ENCODE results near the gene AOC3.
"Not testable (repeated sequence)": the region's sequence is repeated elsewhere in the genome, so short reads cannot be mapped to it uniquely, and the experiment has no call there.

AOC3 gene

GRCh38 chr17:42878123-42878880 lies 27.3 kb downstream of the AOC3 start:
- DNase-seq (ENCODE audit: insufficient read length, low spot score), result no peak
- TF ChIP-seq PAX5 (IDR thresholded peaks at IDR 0.05; ENCODE audit: insufficient read depth, low read length, severe bottlenecking), result no peak
- no peak for TF ChIP-seq POU2F2 (IDR thresholded peaks at IDR 0.05; ENCODE audit: low read depth, low read length)
- no peak for TF ChIP-seq POLR2A (IDR thresholded peaks at IDR 0.05; ENCODE audit: low read depth, low read length)

GRCh38 chr17:42878924-42879595 lies 28.1 kb downstream of the AOC3 start:
- TF ChIP-seq POLR2AphosphoS5 (IDR thresholded peaks at IDR 0.05; ENCODE audit: low read depth, low read length) (no peak), POLR2A (IDR thresholded peaks at IDR 0.05; ENCODE audit: low read depth, low read length) (no peak), PAX5 (IDR thresholded peaks at IDR 0.05; ENCODE audit: insufficient read depth, low read length, severe bottlenecking) (no peak), SPI1 (IDR thresholded peaks at IDR 0.05; ENCODE audit: low read depth, low read length) (no peak), TAF1 (IDR thresholded peaks at IDR 0.05; ENCODE audit: low read depth, low read length) (no peak), POU2F2 (IDR thresholded peaks at IDR 0.05; ENCODE audit: low read depth, low read length) (no peak)
- DNase-seq (ENCODE audit: insufficient read length, low spot score), result no peak
- FAIRE-seq, result no peak

More at GRCh38 chr17:42878123-42878880, 27.3 kb downstream of the AOC3 start:
- no peak for FAIRE-seq

- TF ChIP-seq TAF1 (IDR thresholded peaks at IDR 0.05; ENCODE audit: low read depth, low read length) (no peak), PAX5 (IDR thresholded peaks at IDR 0.05; ENCODE audit: insufficient read depth, low read length, severe bottlenecking) (no peak), POLR2AphosphoS5 (IDR thresholded peaks at IDR 0.05; ENCODE audit: low read depth, low read length) (no peak), SPI1 (IDR thresholded peaks at IDR 0.05; ENCODE audit: low read depth, low read length) (no peak), POU2F2 (IDR thresholded peaks at IDR 0.05; ENCODE audit: low read depth, low read length) (no peak), POLR2A (IDR thresholded peaks at IDR 0.05; ENCODE audit: low read depth, low read length) (no peak)
- FAIRE-seq, result no peak
- no peak for DNase-seq (ENCODE audit: insufficient read length, low spot score)
Measured at GRCh38 chr17:42879596-42879985, 28.6 kb downstream of the AOC3 start.

- FAIRE-seq (no peak), DNase-seq (ENCODE audit: insufficient read length, low spot score) (no peak)
- TF ChIP-seq TAF1 (IDR thresholded peaks at IDR 0.05; ENCODE audit: low read depth, low read length), result no peak
- TF ChIP-seq POLR2A (IDR thresholded peaks at IDR 0.05; ENCODE audit: low read depth, low read length), result no peak
- TF ChIP-seq POLR2AphosphoS5 (IDR thresholded peaks at IDR 0.05; ENCODE audit: low read depth, low read length), result no peak
- TF ChIP-seq PAX5 (IDR thresholded peaks at IDR 0.05; ENCODE audit: insufficient read depth, low read length, severe bottlenecking), result no peak
- no peak for TF ChIP-seq POU2F2 (IDR thresholded peaks at IDR 0.05; ENCODE audit: low read depth, low read length)
- no peak for TF ChIP-seq SPI1 (IDR thresholded peaks at IDR 0.05; ENCODE audit: low read depth, low read length)
Measured at GRCh38 chr17:42880776-42881310, 29.8 kb downstream of the AOC3 start.

GRCh38 chr17:42881706-42882105 lies 30.7 kb downstream of the AOC3 start:
- FAIRE-seq; DNase-seq (ENCODE audit: insufficient read length, low spot score): not testable (repeated sequence)

- no peak for TF ChIP-seq TAF1 (IDR thresholded peaks at IDR 0.05; ENCODE audit: low read depth, low read length)
- TF ChIP-seq SPI1 (IDR thresholded peaks at IDR 0.05; ENCODE audit: low read depth, low read length), result no peak
- TF ChIP-seq POLR2AphosphoS5 (IDR thresholded peaks at IDR 0.05; ENCODE audit: low read depth, low read length), result no peak
- no peak for TF ChIP-seq POU2F2 (IDR thresholded peaks at IDR 0.05; ENCODE audit: low read depth, low read length)
- no peak for TF ChIP-seq POLR2A (IDR thresholded peaks at IDR 0.05; ENCODE audit: low read depth, low read length)
- TF ChIP-seq PAX5 (IDR thresholded peaks at IDR 0.05; ENCODE audit: insufficient read depth, low read length, severe bottlenecking), result no peak
- DNase-seq (ENCODE audit: insufficient read length, low spot score) (no peak), FAIRE-seq (no peak)
Measured at GRCh38 chr17:42882166-42882565, 31.2 kb downstream of the AOC3 start.

GRCh38 chr17:42883802-42884558 lies 33.0 kb downstream of the AOC3 start:
- TF ChIP-seq POLR2A (IDR thresholded peaks at IDR 0.05; ENCODE audit: low read depth, low read length), result no peak
- no peak for TF ChIP-seq POLR2AphosphoS5 (IDR thresholded peaks at IDR 0.05; ENCODE audit: low read depth, low read length)
- no peak for TF ChIP-seq SPI1 (IDR thresholded peaks at IDR 0.05; ENCODE audit: low read depth, low read length)
- no peak for TF ChIP-seq TAF1 (IDR thresholded peaks at IDR 0.05; ENCODE audit: low read depth, low read length)
- no peak for TF ChIP-seq PAX5 (IDR thresholded peaks at IDR 0.05; ENCODE audit: insufficient read depth, low read length, severe bottlenecking)
- TF ChIP-seq POU2F2 (IDR thresholded peaks at IDR 0.05; ENCODE audit: low read depth, low read length), result no peak

GRCh38 chr17:42885806-42886205 lies 34.8 kb downstream of the AOC3 start:
- DNase-seq (ENCODE audit: insufficient read length, low spot score), result not testable (repeated sequence)

More at GRCh38 chr17:42883802-42884558, 33.0 kb downstream of the AOC3 start:
- DNase-seq (ENCODE audit: insufficient read length, low spot score) (no peak), FAIRE-seq (no peak)

GRCh38 chr17:42886283-42887176 lies 35.5 kb downstream of the AOC3 start:
- no peak for DNase-seq (ENCODE audit: insufficient read length, low spot score)
- FAIRE-seq, result no peak
- TF ChIP-seq TAF1 (IDR thresholded peaks at IDR 0.05; ENCODE audit: low read depth, low read length), result no peak
- TF ChIP-seq SPI1 (IDR thresholded peaks at IDR 0.05; ENCODE audit: low read depth, low read length), result no peak
- TF ChIP-seq POLR2A (IDR thresholded peaks at IDR 0.05; ENCODE audit: low read depth, low read length), result no peak
- TF ChIP-seq POLR2AphosphoS5 (IDR thresholded peaks at IDR 0.05; ENCODE audit: low read depth, low read length), result no peak
- no peak for TF ChIP-seq PAX5 (IDR thresholded peaks at IDR 0.05; ENCODE audit: insufficient read depth, low read length, severe bottlenecking)
- no peak for TF ChIP-seq POU2F2 (IDR thresholded peaks at IDR 0.05; ENCODE audit: low read depth, low read length)

More at GRCh38 chr17:42885806-42886205, 34.8 kb downstream of the AOC3 start:
- FAIRE-seq, result not testable (repeated sequence)
